Activated naive CD8-positive, alpha-beta T cell treated with anti-CD3 and anti-CD28 coated beads, Interleukin-2, amount 50 U/mL, for 24 hours (primary cell): Measurements from ENCODE around the gene STK32B.
"Not testable (repeated sequence)": the region's sequence is repeated elsewhere in the genome, so short reads cannot be mapped to it uniquely, and the experiment has no call there.

ENCODE experiments used
- ATAC-seq: fragments of 150-1000 bp; cut with Tn5 transposase; one replicate; pipeline ENCODE4 v1.10.0; 2021
- DNase-seq: peaks from one replicate; pipeline ENCODE4 v3.0.0; 2021
- H3K27ac Mint-ChIP-seq: one replicate; pipeline ENCODE4 v1.8.0; 2021; ENCODE audit warnings: mild to moderate bottlenecking, mixed read lengths
- H3K27me3 Mint-ChIP-seq: one replicate; pipeline ENCODE4 v1.8.0; 2021; ENCODE audit warnings: mixed read lengths
- H3K36me3 Mint-ChIP-seq: one replicate; pipeline ENCODE4 v1.8.0; 2021; ENCODE audit warnings: low read depth, mixed read lengths
- H3K4me1 Mint-ChIP-seq: one replicate; pipeline ENCODE4 v1.8.0; 2021; ENCODE audit warnings: mixed read lengths
- H3K4me3 Mint-ChIP-seq: one replicate; pipeline ENCODE4 v1.8.0; 2021; ENCODE audit warnings: mild to moderate bottlenecking, moderate library complexity, mixed read lengths
- H3K9me3 Mint-ChIP-seq: one replicate; pipeline ENCODE4 v1.8.0; 2021; ENCODE audit warnings: mixed read lengths

Gene STK32B

DNA sequence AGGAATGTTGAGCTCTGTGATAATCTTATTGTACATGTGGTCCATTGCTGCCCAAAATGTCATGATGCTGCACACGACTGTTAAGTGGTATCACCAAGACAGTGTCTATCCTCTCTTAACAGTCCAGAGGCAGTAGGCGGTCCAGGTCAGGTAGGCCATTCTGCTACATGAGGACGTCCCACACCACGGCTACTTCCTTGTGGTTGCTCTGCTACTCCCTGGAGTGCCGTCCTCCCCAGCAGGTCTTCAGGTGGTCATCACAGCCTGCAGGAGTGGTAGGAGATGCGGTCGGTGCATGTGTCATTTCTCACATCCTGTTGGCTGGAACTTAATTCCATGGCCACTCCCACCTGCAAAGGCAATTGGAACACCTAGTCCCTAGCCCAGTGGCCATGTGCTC lies 11.5 kb upstream of the STK32B start:
- ATAC-seq: no peak
- H3K4me3 Mint-ChIP-seq: no peak overlapping the region
- H3K27ac Mint-ChIP-seq: no peak overlapping the region
- H3K9me3 Mint-ChIP-seq: no peaks in the 10 kb centered on the region
- no peak for DNase-seq
- peaks cover 7% of the 10 kb centered on the region for H3K27me3 Mint-ChIP-seq
- H3K4me1 Mint-ChIP-seq: peaks cover 4% of the 10 kb centered on the region
- no peaks in the 10 kb centered on the region for H3K36me3 Mint-ChIP-seq

- Mint-ChIP-seq H3K4me3 (no peak overlapping the region), H3K27ac (no peak overlapping the region), H3K36me3 (no peaks in the 10 kb centered on the region), H3K4me1 (peaks cover 11% of the 10 kb centered on the region), H3K27me3 (peaks cover 16% of the 10 kb centered on the region), H3K9me3 (no peaks in the 10 kb centered on the region)
- no peak for ATAC-seq
- DNase-seq: no peak
These were observed 10.2 kb upstream of the STK32B start for GRCh38 chr4:5040856-5041620.

DNA sequence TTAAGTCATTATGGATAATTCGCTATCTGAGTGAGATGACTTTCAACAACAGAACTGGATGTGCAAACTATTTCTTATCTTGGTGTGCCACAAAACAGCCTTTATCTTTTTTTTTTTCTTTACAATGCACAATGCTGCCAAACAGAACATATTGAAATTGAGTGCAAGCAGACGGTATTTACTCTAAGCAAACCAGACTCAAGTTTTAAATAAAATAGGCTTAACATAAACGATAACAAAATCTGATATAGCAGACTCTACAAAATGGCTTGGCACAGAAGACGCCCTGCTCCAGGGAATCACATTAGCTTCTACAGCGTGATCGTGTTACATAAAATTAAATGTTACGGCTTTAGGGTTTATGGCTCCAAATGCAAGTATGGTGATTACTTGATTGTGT lies 9.6 kb upstream of the STK32B start:
- Mint-ChIP-seq H3K27me3 (peaks cover 18% of the 10 kb centered on the region), H3K36me3 (no peaks in the 10 kb centered on the region), H3K4me1 (peaks cover 11% of the 10 kb centered on the region), H3K4me3 (no peak overlapping the region), H3K27ac (no peak overlapping the region), H3K9me3 (no peaks in the 10 kb centered on the region)
- no peak for DNase-seq
- no peak for ATAC-seq

GRCh38 chr4:5043579-5043978 lies 7.7 kb upstream of the STK32B start:
- no peak overlapping the region for H3K27ac Mint-ChIP-seq
- ATAC-seq (no peak), DNase-seq (no peak)
- H3K4me1 Mint-ChIP-seq: peaks cover 11% of the 10 kb centered on the region
- H3K27me3 Mint-ChIP-seq: peaks cover 21% of the 10 kb centered on the region
- H3K36me3 Mint-ChIP-seq: no peaks in the 10 kb centered on the region
- no peaks in the 10 kb centered on the region for H3K9me3 Mint-ChIP-seq
- no peak overlapping the region for H3K4me3 Mint-ChIP-seq

DNA sequence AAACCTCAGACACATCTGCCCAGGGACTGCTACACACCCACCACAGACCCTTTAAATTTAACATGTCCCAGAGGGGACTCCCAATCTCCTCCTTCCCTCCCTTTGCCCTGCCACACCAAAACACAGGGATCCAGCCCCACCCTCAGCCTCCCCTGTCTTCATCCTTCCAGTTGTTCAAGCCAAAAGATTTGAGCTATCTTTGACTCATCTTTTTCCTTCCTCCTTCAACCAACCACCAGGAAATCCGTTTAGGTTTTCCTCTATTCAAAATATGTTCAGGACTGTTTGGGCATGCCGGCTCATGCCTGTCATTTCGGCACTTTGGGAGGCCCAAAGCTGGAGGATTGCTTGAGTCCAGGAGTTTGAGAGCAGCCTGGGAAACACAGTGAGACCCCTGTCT lies 6.9 kb upstream of the STK32B start:
- no peak for ATAC-seq
- H3K4me3 Mint-ChIP-seq: no peak overlapping the region
- no peak overlapping the region for H3K27ac Mint-ChIP-seq
- peaks cover 11% of the 10 kb centered on the region for H3K4me1 Mint-ChIP-seq
- DNase-seq: no peak
- no peaks in the 10 kb centered on the region for H3K9me3 Mint-ChIP-seq
- peaks cover 25% of the 10 kb centered on the region for H3K27me3 Mint-ChIP-seq
- no peaks in the 10 kb centered on the region for H3K36me3 Mint-ChIP-seq

- H3K9me3 Mint-ChIP-seq: no peaks in the 10 kb centered on the region
- no peaks in the 10 kb centered on the region for H3K36me3 Mint-ChIP-seq
- no peak overlapping the region for H3K27ac Mint-ChIP-seq
- no peak overlapping the region for H3K4me3 Mint-ChIP-seq
- ATAC-seq: no peak
- H3K27me3 Mint-ChIP-seq: peaks cover 27% of the 10 kb centered on the region
- H3K4me1 Mint-ChIP-seq: peaks cover 11% of the 10 kb centered on the region
- DNase-seq: no peak
These were observed 6.2 kb upstream of the STK32B start for GRCh38 chr4:5045097-5045496.

DNA sequence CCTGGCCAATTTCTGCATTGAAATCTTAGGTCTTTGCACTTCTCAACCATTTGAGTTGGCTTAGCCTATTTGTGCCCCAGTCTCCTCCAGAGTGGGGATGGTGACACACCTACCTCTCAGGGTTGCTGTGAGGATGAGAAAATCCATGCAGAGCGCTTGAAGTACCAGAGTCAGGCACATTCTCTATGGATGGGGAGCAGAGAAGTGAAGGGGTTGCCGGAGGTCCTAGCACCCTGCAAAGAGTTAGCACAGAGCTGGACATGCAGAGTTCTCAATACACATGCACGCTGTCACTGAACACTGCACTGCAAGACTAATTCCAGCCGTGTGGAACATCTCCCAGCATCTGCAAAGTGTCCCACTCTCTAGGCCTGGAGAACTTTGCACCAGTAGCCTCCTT lies 2.6 kb upstream of the STK32B start:
- no peaks in the 10 kb centered on the region for H3K9me3 Mint-ChIP-seq
- no peak overlapping the region for H3K27ac Mint-ChIP-seq
- H3K36me3 Mint-ChIP-seq: no peaks in the 10 kb centered on the region
- H3K4me3 Mint-ChIP-seq: no peak overlapping the region
- DNase-seq: no peak
- peaks cover 56% of the 10 kb centered on the region for H3K27me3 Mint-ChIP-seq
- H3K4me1 Mint-ChIP-seq: peaks cover 24% of the 10 kb centered on the region
- ATAC-seq: no peak

GRCh38 chr4:5050520-5051277 lies 581 bp upstream of the STK32B start:
- ATAC-seq (peak; percentile 35), DNase-seq (peak; percentile 41)
- peaks cover 42% of the 10 kb centered on the region for H3K27me3 Mint-ChIP-seq
- no peak overlapping the region for H3K27ac Mint-ChIP-seq
- H3K9me3 Mint-ChIP-seq: no peaks in the 10 kb centered on the region
- peaks cover 13% of the 10 kb centered on the region for H3K4me1 Mint-ChIP-seq
- H3K4me3 Mint-ChIP-seq: peak overlapping the region; percentile 74
- no peaks in the 10 kb centered on the region for H3K36me3 Mint-ChIP-seq

DNA sequence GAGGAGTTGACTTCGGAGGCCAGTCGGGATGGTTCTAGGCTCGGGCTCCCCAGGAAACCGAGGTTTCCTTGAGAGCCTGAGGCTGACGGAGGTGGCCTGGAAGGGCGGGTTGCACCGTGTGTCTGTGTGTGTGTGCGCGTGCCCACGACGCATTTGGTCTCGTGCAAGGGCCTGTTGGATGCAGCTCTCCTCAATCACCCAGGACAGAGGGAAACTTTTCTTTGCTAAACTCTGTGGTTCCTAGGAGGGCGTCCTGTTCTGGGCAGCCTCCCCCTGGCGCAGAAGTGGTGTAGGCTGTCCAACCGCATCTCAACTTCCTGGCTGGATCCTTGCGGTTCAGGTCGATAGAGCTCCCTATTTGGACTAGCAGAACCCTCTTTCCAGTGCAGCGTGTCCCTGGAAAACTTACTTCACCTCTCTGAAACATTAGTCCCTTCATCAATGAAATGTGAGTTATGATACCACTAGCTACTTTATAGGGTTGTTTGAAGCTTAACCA lies 973 bp downstream of the STK32B start:
- Mint-ChIP-seq H3K36me3 (no peaks in the 10 kb centered on the region), H3K4me3 (no peak overlapping the region), H3K27ac (no peak overlapping the region), H3K9me3 (no peaks in the 10 kb centered on the region), H3K4me1 (peaks cover 13% of the 10 kb centered on the region), H3K27me3 (peaks cover 38% of the 10 kb centered on the region)
- no peak for DNase-seq
- no peak for ATAC-seq

- Mint-ChIP-seq H3K36me3 (no peaks in the 10 kb centered on the region), H3K4me1 (peaks cover 13% of the 10 kb centered on the region), H3K4me3 (no peak overlapping the region), H3K9me3 (no peaks in the 10 kb centered on the region), H3K27ac (no peak overlapping the region), H3K27me3 (peaks cover 36% of the 10 kb centered on the region)
- ATAC-seq: no peak
- no peak for DNase-seq
These were observed 1.6 kb downstream of the STK32B start for GRCh38 chr4:5052726-5053425.

DNA sequence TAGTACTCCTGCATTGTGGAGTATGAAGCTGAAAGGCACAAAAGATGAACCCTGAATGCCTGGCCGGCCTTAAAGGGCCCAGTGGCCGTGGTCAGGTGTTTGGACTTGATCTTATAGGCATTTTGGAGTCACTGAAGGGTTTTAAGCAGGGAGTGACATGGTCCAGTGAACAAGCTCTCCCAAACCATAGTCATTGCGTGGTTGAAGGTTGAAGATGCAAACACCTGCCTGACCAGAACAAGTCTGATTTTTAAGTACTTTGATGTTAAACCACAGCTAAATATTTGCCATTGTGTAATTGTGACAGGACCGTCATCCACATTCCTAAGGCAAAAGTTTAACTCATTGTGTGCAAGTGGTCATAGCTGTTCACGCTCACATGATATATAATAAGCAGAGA lies 3.3 kb downstream of the STK32B start:
- DNase-seq (no peak), ATAC-seq (no peak)
- H3K4me1 Mint-ChIP-seq: peaks cover 13% of the 10 kb centered on the region
- peaks cover 30% of the 10 kb centered on the region for H3K27me3 Mint-ChIP-seq
- H3K27ac Mint-ChIP-seq: no peak overlapping the region
- H3K36me3 Mint-ChIP-seq: no peaks in the 10 kb centered on the region
- no peaks in the 10 kb centered on the region for H3K9me3 Mint-ChIP-seq
- H3K4me3 Mint-ChIP-seq: no peak overlapping the region

- H3K4me3 Mint-ChIP-seq: no peak overlapping the region
- DNase-seq (no peak), ATAC-seq (no peak)
- H3K27me3 Mint-ChIP-seq: peaks cover 25% of the 10 kb centered on the region
- H3K4me1 Mint-ChIP-seq: peaks cover 11% of the 10 kb centered on the region
- no peak overlapping the region for H3K27ac Mint-ChIP-seq
- no peaks in the 10 kb centered on the region for H3K36me3 Mint-ChIP-seq
- H3K9me3 Mint-ChIP-seq: no peaks in the 10 kb centered on the region
These were observed 4.1 kb downstream of the STK32B start for GRCh38 chr4:5055411-5055810.

DNA sequence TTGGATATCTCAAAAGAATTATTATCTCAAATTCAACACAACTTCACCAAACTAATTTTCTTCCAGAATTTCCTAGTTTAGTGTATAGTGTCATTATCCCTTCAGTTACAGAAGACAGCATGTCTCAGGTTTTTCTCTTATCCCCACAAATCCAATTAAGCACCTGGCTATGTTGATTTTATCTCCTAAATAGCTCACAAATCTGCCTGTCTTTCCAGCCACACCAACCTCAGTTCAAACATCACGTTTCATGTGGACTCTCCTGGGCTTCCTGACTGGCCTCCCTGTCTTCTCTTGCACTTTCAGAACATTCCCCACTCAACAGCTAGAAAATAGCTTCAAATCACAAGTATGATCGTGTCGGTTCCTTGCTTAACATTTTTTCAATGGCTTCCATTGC lies 14.8 kb downstream of the STK32B start:
- no peak for DNase-seq
- H3K27me3 Mint-ChIP-seq: peaks cover 2% of the 10 kb centered on the region
- H3K36me3 Mint-ChIP-seq: no peaks in the 10 kb centered on the region
- H3K9me3 Mint-ChIP-seq: peaks cover 10% of the 10 kb centered on the region
- H3K27ac Mint-ChIP-seq: no peak overlapping the region
- ATAC-seq: no peak
- no peaks in the 10 kb centered on the region for H3K4me1 Mint-ChIP-seq
- H3K4me3 Mint-ChIP-seq: no peak overlapping the region

DNA sequence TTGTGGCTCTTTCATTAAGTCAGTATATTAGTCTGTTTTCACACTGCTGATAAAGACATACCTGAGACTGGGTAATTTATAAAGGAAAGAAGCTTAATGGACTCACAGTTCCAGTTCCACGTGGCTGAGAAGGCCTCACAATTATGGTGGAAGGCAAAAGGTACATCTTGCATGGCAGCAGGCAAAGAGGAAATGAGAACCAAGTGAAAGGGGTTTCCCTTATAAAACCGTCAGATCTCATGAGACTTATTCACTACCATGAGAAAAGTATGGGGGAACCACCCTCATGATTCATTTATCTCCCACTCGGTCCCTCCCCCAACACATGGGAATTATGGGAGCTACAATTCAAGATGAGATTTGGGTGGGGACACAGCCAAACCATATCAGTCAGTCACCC lies 15.7 kb downstream of the STK32B start:
- ATAC-seq, H3K4me3 Mint-ChIP-seq, H3K4me1 Mint-ChIP-seq, H3K36me3 Mint-ChIP-seq, H3K27ac Mint-ChIP-seq, DNase-seq, H3K27me3 Mint-ChIP-seq: not testable (repeated sequence)
- H3K9me3 Mint-ChIP-seq: peaks cover 10% of the 10 kb centered on the region

DNA sequence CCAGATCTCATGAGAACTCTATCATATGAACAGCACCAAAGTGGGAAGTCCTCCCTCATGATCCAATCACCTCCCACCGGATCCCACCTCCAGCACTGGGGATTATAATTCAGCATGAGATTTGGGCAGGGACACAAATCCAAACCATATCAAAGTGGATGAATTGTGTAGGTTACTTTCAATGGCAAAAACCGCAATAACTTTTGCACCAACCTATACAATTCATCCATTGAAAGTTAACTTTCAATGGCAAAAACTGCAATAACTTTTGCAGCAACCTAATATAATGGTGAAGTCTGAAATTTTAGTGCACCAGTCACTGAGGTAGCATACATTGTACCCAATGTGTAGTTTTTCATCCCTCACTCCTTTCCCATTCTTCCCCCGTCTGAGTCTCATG lies 16.6 kb downstream of the STK32B start:
- peaks cover 10% of the 10 kb centered on the region for H3K9me3 Mint-ChIP-seq
- ATAC-seq: no peak
- H3K4me3 Mint-ChIP-seq: no peak overlapping the region
- H3K4me1 Mint-ChIP-seq: no peaks in the 10 kb centered on the region
- H3K27me3 Mint-ChIP-seq: peaks cover 2% of the 10 kb centered on the region
- DNase-seq: no peak
- H3K36me3 Mint-ChIP-seq: no peaks in the 10 kb centered on the region
- no peak overlapping the region for H3K27ac Mint-ChIP-seq
